K562 (cell line): ENCODE data around the gene ZNF839. TPM values are rescaled to one million over a fixed set of nuclear protein-coding genes. Genes with fewer than 3 reads are reported as not detected.

Experiments
- ATAC-seq: fragments of 200-7000 bp; cut with Tn5 transposase; 3 replicates; pipeline ENCODE4 v1.9.1; 2020; ENCODE audit warnings: moderate library complexity
- BruUV-seq: library from RNA; stranded (reverse); fragments of 400-500 nt; replicated peaks from 2 replicates; lab custom pipeline; 2021; lab: Mats Ljungman, UMichigan
- CTCF ChIA-PET: fragments of 300-600 bp; formaldehyde crosslinking; extraction: SDS; loops from one replicate; lab custom pipeline; 2021; ENCODE audit warnings: low intra/inter-chr PET ratio; lab: Yijun Ruan, JAX
- POLR2A ChIA-PET: fragments of 300-600, 350-650 bp; sonication (Branson Sonifier 250); formaldehyde crosslinking; extraction: SDS; loops from one replicate; lab custom pipeline; 2021; ENCODE audit warnings: antibody characterized with exemption, inconsistent platforms; lab: Yijun Ruan, JAX
- DNase-seq, 4 experiments: peaks; one replicate each; pipeline versions ENCODE4 v3.0.0 to v3.0.0-alpha.2; 2011 to 2018; ENCODE audit warnings: low spot score in 3 of 4, mixed read lengths in 3 of 4; ENCODE audit errors: extremely low read depth in 1 of 4
- FAIRE-seq: peaks from 2 replicates; lab custom pipeline; 2011; peaks lifted over from hg19 to GRCh38; lab: Jason Lieb, UNC
- H2AFZ ChIP-seq: 2 replicates; pipeline ENCODE4 v1.6.0; 2011; ENCODE audit warnings: low read depth, low read length, control low read depth, inconsistent platforms
- H3K27ac ChIP-seq: fragments of 200-600 bp; 3 replicates; pipeline ENCODE4 v1.8.0; 2011; ENCODE audit warnings: low read depth, mild to moderate bottlenecking, control low read depth, inconsistent platforms, low read length, moderate library complexity, mixed read lengths; ENCODE audit errors: extremely low read depth
- H3K27me3 ChIP-seq, 2 experiments: fragments of 300-600 bp in 1 of 2; 2 replicates in 1 of 2; 3 replicates in 1 of 2; pipeline versions ENCODE4 v1.6.0 to v1.8.0; 2011; ENCODE audit warnings: inconsistent platforms in 2 of 2, low read length in 2 of 2, mild to moderate bottlenecking in 1 of 2, mixed read lengths in 1 of 2, moderate library complexity in 1 of 2; ENCODE audit not compliant: control insufficient read depth in 2 of 2, insufficient read depth in 2 of 2
- H3K36me3 ChIP-seq: fragments of 300-600 bp; 3 replicates; pipeline ENCODE4 v1.8.0; 2011; ENCODE audit warnings: mild to moderate bottlenecking, low read length, inconsistent platforms; ENCODE audit not compliant: control insufficient read depth, insufficient read depth
- H3K4me1 ChIP-seq, 2 experiments: fragments of 200-600 bp in 1 of 2; replicated peaks in 1 of 2; 2 replicates in 1 of 2; 3 replicates in 1 of 2; pipeline versions ENCODE4 v1.5.1 to v1.8.0; 2011; ENCODE audit warnings: inconsistent platforms in 2 of 2, low read length in 2 of 2, mild to moderate bottlenecking in 1 of 2, mixed read lengths in 1 of 2, moderate library complexity in 1 of 2; ENCODE audit not compliant: control insufficient read depth in 2 of 2, insufficient read depth in 2 of 2
- H3K4me2 ChIP-seq: 2 replicates; pipeline ENCODE4 v1.6.1; 2011; ENCODE audit warnings: low read length, control low read depth, inconsistent platforms, mixed read lengths; ENCODE audit not compliant: insufficient read depth
- H3K4me3 ChIP-seq: fragments of 200-600 bp; sonication (generic), shearing (Covaris generic); 2 replicates; pipeline ENCODE4 v1.5.1; 2016; ENCODE audit warnings: control low read depth, inconsistent platforms
- H3K79me2 ChIP-seq: fragments of 200-600 bp; 3 replicates; pipeline ENCODE4 v1.8.0; 2011; ENCODE audit warnings: low read length, inconsistent platforms; ENCODE audit not compliant: control insufficient read depth, insufficient read depth
- H3K9ac ChIP-seq, 2 experiments: 2 replicates each; pipeline versions ENCODE4 v1.6.0 to v1.6.1; 2011; ENCODE audit warnings: low read depth in 2 of 2, low read length in 2 of 2, control low read depth in 1 of 2, inconsistent platforms in 1 of 2, mild to moderate bottlenecking in 1 of 2, mixed read lengths in 1 of 2; ENCODE audit not compliant: insufficient read depth in 1 of 2
- H3K9me1 ChIP-seq: one replicate; pipeline ENCODE4 v1.6.0; 2011; ENCODE audit warnings: inconsistent platforms, mild to moderate bottlenecking, low read length, moderate library complexity; ENCODE audit not compliant: control insufficient read depth, insufficient read depth
- H3K9me3 ChIP-seq: replicated peaks from 2 replicates; pipeline ENCODE4 v1.5.1; 2011; ENCODE audit warnings: low read depth, low read length, inconsistent platforms; ENCODE audit not compliant: control insufficient read depth, insufficient read depth
- H4K20me1 ChIP-seq: replicated peaks from 2 replicates; pipeline ENCODE4 v1.6.1; 2011; ENCODE audit warnings: low read length, inconsistent platforms, mixed read lengths; ENCODE audit not compliant: control insufficient read depth, insufficient read depth
- NRF1 ChIP-seq, 2 experiments: fragments of 450-650 bp; IDR thresholded peaks in 1 of 2; conservative IDR thresholded peaks in 1 of 2; 2 replicates each; pipeline ENCODE4 v1.6.1; 2014; ENCODE audit warnings: mild to moderate bottlenecking in 2 of 2
- PHB2 ChIP-seq: fragments of 450-650 bp; IDR thresholded peaks from 2 replicates; pipeline ENCODE4 v1.6.1; 2017; ENCODE audit warnings: low read depth
- RBM25 ChIP-seq: fragments of 200-400 bp; formaldehyde crosslinking; IDR thresholded peaks from 2 replicates; pipeline ENCODE4 v1.6.1; 2018; ENCODE audit warnings: low read length, low read depth, moderate library complexity; ENCODE audit not compliant: severe bottlenecking
- ZNF121 ChIP-seq: sonication (generic); formaldehyde crosslinking; conservative IDR thresholded peaks from 2 replicates; pipeline ENCODE4 v1.8.0; 2022; ENCODE audit warnings: missing genetic modification reagents
- ZNF146 ChIP-seq: IDR thresholded peaks from one replicate; pipeline ENCODE4 v1.6.1; 2018; ENCODE audit warnings: missing compliant biosample characterization; ENCODE audit not compliant: unreplicated experiment
- ZNF24 ChIP-seq: fragments of 450-650 bp; IDR thresholded peaks from 2 replicates; pipeline ENCODE4 v1.6.1; 2016
- WGBS: fragments of 100-300 bp; shearing (Covaris generic); methylation state at CpG from one replicate; pipeline ENCODE4 v1.1.6; 2016; ENCODE audit warnings: low coverage, mixed read lengths; ENCODE audit not compliant: insufficient coverage; ENCODE audit errors: missing lambda C conversion rate; 5-methylcytosine and 5-hydroxymethylcytosine counted together
- in situ Hi-C: fragments of 300-500 bp; cut with MboI; formaldehyde crosslinking; loops from 4 replicates; pipeline ENCODE4 v1.15.0; 2018; ENCODE audit warnings: inconsistent platforms, mixed read lengths
- intact Hi-C: fragments of 100-400 bp; cut with micrococcal nuclease; formaldehyde crosslinking; loops from 2 replicates; pipeline ENCODE4 v1.14.2; 2022
- polyA plus RNA-seq, 8 experiments: library from polyadenylated mRNA; depleted of rRNA in 4 of 8; stranded (reverse) in 5 of 8; unstranded in 3 of 8; fragments of >200 nt; fragmentation: Nextera tagmentation in 2 of 8; fragmentation: Illumina TruSeq in 1 of 8; extraction: Ambion mirVana in 2 of 8; extraction: Trizol in 1 of 8; gene quantifications; 2 replicates each; pipeline versions ENCODE4 v1.2.1 to v1.2.3, GENCODE V29; 2011 to 2014; ENCODE audit warnings: inconsistent platforms in 1 of 8, missing spikeins in 1 of 8
- total RNA-seq, 7 experiments: library from RNA; depleted of rRNA in 6 of 7; stranded (reverse); fragments of >200 nt in 6 of 7; fragmentation: Illumina TruSeq in 2 of 7; extraction: Trizol in 2 of 7; gene quantifications; 2 replicates each; pipeline versions ENCODE4 v1.2.1 to v1.2.3, GENCODE V29; 2011 to 2021; ENCODE audit warnings: low replicate concordance in 1 of 7

The ZNF839 gene
- total and polyA plus RNA-seq, 9 of the 15 experiments (the other 6 are each of a cell fraction or from before 2014, with no cell fraction given): 0.42 to 8.4 (median 5.7) TPM

DNA sequence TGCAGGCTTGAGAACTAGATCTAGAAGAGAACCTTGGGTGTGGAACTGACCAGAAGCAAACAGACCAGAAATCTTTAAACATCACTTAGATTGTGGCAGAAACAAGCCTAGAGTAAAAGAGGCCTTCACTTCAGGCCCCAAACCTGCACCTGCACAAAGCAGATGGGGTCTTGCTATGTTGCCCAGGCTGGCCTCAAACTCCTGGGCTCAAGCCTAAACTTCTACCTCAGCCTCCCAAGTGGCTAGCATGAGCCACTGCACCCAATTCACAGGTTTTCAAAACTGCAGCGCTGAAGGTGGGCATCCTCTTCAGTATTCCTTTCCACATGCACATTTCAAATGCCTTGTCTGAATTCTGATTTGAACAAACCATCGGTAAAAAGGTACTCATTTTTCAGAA is 34.4 kb upstream of the ZNF839 start:
- Histone ChIP-seq H3K79me2 (no peaks in the 10 kb centered on the region), H3K36me3 (no peaks in the 10 kb centered on the region), H3K27me3 (no peaks in the 10 kb centered on the region), H3K4me3 (no peak overlapping the region), H3K9me3 (no peaks in the 10 kb centered on the region), H4K20me1 (no peaks in the 10 kb centered on the region), H2AFZ (no peak overlapping the region), H3K9ac (no peak overlapping the region), H3K4me1 (no peaks in the 10 kb centered on the region; a peak in 1 of 5 replicates), H3K4me2 (no peak overlapping the region), H3K9me1 (no peaks in the 10 kb centered on the region), H3K27ac (no peak overlapping the region)
- ChIA-PET POLR2A (no interaction called here), CTCF (no interaction called here)
- TF ChIP-seq RBM25 (peak; percentile 39), PHB2 (no peak), ZNF121 (peak; percentile 95)
- BruUV-seq: no TSS peak
- no peak for DNase-seq
- 46% methylated on average over 2 of the region's 2 CpGs for WGBS
- FAIRE-seq: no peak
- in situ Hi-C loops (no loop called here), intact Hi-C loops (no loop called here)
- no peak for ATAC-seq

DNA sequence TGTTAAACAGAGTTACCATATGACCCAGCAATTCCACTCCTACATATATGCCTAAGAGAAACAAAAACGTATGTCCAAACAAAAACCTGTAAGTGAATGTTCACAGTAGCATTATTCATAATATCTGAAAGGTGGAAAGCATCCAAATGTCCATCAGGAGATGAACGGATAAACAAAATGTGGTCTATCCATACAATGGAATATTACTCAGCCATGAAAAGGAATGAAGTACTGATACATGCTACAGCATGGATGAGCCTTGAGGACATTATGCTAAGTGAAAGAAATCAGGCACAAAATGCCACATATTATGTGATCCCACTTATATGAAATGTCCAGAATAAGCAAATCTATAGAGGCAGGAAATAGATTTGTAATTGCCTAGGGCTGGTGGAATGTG is 31.4 kb upstream of the ZNF839 start:
- no peak overlapping the region for H3K4me2 ChIP-seq
- no peak overlapping the region for H2AFZ ChIP-seq
- no peak for ATAC-seq
- DNase-seq: no peak
- no peaks in the 10 kb centered on the region for H3K79me2 ChIP-seq
- no peaks in the 10 kb centered on the region for H3K9me1 ChIP-seq
- no peak overlapping the region for H3K9ac ChIP-seq
- H3K27me3 ChIP-seq: no peaks in the 10 kb centered on the region
- no TSS peak for BruUV-seq
- in situ Hi-C loops (no loop called here), intact Hi-C loops (no loop called here)
- WGBS: 51% methylated on average over 2 of the region's 2 CpGs
- no peaks in the 10 kb centered on the region for H3K36me3 ChIP-seq
- no peak overlapping the region for H3K4me3 ChIP-seq
- H3K27ac ChIP-seq: no peak overlapping the region
- CTCF ChIA-PET: no interaction called here
- H4K20me1 ChIP-seq: no peaks in the 10 kb centered on the region
- FAIRE-seq: no peak
- H3K4me1 ChIP-seq: no peaks in the 10 kb centered on the region; a peak in 1 of 5 replicates
- peak; percentile 41; the same call in 1 of the 2 replicates for TF ChIP-seq ZNF24
- TF ChIP-seq NRF1 (conservative IDR thresholded peaks at IDR 0.05 in 1 of 2, IDR thresholded peaks at IDR 0.05 in 1 of 2): no peak
- TF ChIP-seq ZNF146 (CRISPR knock-in tag): peak; percentile 95
- peak; percentile 63 for TF ChIP-seq RBM25
- TF ChIP-seq, all 486 proteins: peak for 3
- POLR2A ChIA-PET: no interaction called here
- no peaks in the 10 kb centered on the region for H3K9me3 ChIP-seq
